Hematopoietic multipotent progenitor cell treated with erythropoietin and hydrocortisone succinate and interleukin-3 and kit ligand, for 6 days (in vitro differentiated cells): ENCODE data around the gene ZNF687.
A peak's percentile ranks its signal among the peaks of the same experiment; 100 is the strongest.
"Not testable (repeated sequence)": the region's sequence is repeated elsewhere in the genome, so short reads cannot be mapped to it uniquely, and the experiment has no call there.

Experiments
- DNase-seq: peaks from one replicate; pipeline ENCODE4 v3.0.0-alpha.2; 2015

The ZNF687 gene, protein sequence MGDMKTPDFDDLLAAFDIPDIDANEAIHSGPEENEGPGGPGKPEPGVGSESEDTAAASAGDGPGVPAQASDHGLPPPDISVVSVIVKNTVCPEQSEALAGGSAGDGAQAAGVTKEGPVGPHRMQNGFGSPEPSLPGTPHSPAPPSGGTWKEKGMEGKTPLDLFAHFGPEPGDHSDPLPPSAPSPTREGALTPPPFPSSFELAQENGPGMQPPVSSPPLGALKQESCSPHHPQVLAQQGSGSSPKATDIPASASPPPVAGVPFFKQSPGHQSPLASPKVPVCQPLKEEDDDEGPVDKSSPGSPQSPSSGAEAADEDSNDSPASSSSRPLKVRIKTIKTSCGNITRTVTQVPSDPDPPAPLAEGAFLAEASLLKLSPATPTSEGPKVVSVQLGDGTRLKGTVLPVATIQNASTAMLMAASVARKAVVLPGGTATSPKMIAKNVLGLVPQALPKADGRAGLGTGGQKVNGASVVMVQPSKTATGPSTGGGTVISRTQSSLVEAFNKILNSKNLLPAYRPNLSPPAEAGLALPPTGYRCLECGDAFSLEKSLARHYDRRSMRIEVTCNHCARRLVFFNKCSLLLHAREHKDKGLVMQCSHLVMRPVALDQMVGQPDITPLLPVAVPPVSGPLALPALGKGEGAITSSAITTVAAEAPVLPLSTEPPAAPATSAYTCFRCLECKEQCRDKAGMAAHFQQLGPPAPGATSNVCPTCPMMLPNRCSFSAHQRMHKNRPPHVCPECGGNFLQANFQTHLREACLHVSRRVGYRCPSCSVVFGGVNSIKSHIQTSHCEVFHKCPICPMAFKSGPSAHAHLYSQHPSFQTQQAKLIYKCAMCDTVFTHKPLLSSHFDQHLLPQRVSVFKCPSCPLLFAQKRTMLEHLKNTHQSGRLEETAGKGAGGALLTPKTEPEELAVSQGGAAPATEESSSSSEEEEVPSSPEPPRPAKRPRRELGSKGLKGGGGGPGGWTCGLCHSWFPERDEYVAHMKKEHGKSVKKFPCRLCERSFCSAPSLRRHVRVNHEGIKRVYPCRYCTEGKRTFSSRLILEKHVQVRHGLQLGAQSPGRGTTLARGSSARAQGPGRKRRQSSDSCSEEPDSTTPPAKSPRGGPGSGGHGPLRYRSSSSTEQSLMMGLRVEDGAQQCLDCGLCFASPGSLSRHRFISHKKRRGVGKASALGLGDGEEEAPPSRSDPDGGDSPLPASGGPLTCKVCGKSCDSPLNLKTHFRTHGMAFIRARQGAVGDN

GRCh38 chr1:151281969-151282882 is at the start of gene ZNF687:
ZNF687 (plus strand) TSS chr1:151282299; CDS start chr1:151286292, 3,993 bp downstream.
- DNase-seq, result peak; percentile 100

DNA sequence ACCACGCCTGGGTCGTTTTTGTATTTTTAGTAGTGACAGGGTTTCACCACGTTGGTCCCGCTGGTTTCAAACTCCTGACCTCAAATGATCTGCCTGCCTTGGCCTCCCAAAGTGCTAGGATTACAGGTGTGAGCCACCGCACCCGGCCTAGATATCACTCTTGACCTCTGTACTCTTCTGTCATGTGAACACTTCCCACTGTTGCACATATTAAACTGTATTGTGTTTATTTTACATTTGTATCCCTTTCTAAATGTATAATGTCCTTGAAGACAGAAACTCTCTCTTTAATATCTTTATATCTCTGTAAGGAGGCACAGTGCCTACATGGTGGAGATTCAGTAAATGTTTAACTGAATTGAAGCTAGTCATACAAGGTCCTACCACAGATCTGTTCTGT is 46.9 kb upstream of the ZNF687 start:
- no peak for DNase-seq

DNA sequence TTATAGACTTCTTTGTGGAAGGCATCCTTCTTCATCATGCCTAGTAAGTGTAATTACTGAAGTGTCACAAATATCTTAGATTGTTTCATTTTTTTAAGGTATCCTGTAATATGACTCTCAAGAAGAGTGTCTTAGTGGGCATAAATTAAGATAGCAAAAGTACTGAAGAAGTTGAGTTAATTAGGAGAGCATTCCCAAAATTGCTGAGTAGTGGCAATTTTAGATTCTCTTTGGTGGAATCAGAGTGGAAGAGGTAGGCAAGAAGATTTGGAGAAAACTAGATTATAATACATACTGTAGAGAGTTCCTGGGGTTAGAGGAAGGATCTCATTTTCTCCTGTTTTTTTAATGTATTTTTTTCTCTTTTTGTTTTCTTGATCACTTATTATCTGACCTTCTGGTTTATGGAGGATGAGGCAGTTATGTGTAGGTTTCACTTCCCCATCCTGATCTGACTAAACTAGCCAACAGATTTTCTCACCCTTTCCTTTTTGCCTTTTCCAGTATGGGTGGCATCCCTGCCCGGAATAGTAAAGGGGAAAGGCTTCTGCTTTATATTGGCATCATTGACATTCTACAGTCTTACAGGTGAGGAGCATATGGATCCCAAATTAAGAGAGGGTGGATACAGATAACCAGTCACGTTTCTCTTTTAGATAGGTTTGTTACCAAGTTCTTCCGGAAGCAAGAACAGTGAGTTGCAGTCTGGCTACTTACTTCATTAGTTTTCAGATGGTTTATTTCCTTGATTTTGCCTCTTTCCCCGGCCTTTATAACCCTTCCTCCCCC is 44.2 kb upstream of the ZNF687 start:
- no peak for DNase-seq

- no peak for DNase-seq
Observed at GRCh38 chr1:151238467-151238739, 43.7 kb upstream of the ZNF687 start.

DNA sequence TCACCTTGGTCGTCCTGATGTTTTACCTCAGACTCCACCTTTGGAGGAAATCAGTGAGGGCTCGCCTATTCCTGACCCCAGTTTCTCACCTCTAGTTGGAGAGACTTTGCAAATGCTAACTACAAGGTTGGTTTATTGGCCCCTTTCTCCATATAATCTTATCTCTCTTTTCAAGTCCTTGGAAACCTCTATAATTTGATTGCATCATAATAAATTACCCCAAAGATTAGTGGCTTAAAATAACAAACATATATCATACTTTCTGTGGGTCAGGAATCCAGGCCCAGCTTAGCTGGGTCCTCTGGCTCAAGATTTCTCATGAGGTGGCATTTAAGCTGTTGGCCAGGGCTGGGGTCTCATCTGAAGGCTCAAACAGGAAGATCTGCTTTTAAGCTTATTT is 39.7 kb upstream of the ZNF687 start:
- DNase-seq, result no peak

- DNase-seq, result no peak
Observed at GRCh38 chr1:151243683-151244216, 38.3 kb upstream of the ZNF687 start.

DNA sequence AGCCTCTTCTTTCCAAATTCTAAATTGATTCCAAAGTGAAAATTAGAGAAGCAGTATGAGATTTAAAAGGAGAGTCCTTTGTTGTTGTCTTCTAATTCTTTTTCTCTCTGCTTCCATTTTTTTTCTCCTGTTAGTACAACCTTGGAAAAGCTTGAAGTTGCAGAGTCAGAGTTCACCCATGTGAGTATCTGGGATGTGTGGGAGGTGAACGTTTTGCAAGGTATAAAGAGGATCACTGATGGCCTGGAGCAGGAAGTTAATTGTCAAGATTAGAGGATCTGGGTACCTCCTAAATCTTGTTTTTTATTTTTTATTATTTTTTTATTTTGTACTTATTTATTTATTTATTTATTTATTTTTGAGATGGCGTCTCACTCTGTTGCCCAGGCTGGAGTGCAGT is 35.3 kb upstream of the ZNF687 start:
- DNase-seq, result no peak

DNA sequence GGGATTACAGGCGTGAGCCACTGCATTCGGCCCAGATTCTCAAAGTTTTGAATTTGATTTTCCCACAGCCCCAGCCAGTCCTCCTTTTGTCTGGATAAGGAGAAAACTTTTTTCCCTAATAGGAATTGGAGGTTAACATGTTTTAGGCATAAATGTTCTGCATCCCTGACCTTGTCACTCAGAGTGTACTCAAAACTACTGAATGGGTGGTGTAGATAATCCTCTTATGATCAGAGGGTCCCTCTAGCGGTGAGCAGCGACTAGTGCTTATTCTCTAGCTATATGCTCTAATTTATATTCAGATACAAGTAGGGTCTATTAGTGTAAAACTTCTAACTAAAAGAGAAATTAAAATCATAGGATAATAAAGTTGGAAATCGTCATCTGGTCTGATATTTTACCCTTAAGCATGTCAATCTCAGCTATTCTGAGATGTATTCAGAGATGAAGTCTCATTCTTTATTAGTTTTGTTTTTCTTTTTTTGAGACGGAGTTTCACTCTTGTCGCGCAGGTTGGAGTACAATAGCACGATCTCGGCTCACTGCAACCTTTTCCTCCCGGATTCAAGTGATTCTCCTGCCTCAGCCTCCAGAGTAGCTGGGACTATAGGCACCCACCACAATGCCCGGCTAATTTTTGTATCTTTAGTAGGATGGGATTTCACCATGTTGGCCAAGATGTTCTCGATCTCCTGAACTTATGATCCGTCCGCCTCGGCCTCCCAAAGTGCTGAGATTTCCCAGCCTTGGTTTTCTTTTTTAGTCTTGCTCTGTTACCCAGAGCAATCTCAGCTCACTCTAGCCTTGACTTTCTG is 30.2 kb upstream of the ZNF687 start:
- peak; percentile 96 for DNase-seq

DNA sequence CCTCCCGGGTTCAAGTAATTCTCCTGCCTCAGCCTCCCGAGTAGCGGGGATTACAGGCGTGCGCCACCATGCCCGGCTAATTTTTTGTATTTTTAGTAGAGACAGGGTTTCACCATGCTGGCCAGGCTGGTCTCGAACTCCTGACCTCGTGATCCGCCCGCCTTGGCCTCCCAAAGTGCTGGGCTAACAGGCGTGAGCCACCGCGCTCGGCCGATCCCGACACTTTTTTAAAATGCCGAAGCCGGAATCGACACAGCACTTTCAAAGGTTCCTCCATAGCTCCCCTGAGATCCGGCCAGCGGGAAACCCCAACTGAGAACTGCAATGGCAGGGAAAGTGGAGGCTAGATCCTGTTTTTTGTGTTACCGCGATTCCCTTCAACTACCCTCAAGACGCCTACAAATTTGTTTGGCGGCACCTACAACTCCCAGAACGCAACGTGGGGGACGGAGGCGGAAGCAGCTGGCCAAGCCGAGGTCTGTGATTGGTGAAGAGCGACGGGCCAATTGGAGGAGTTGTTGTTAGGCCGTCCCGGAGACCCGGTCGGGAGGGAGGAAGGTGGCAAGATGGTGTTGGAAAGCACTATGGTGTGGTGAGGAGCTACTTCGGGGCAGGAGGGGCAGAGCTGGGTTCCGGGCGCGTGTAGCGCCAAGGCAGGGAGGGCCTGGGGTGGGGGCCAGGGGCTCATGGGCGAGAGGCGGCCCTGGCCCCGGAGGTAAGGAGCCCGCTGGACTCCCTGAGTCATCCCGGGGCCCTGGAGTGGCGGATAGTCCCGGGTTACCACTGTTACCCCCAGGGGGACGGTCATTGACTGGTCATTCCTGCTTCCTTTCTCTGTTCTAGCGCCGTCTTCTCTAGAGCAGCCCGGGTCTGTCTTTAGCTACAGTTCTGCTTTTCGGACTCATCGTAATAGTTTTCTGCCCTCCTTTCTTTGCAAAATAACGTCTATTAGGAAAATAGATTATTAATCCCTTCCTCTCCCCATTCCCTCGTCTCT is 27.6 kb upstream of the ZNF687 start, which contains the start of gene PSMD4:
Gene PSMD4, plus strand, starts transcription at position 518 of the 997 bp plus-strand sequence. Its CDS starts 49 bp downstream, at position 567.
- peak; percentile 99 for DNase-seq

DNA sequence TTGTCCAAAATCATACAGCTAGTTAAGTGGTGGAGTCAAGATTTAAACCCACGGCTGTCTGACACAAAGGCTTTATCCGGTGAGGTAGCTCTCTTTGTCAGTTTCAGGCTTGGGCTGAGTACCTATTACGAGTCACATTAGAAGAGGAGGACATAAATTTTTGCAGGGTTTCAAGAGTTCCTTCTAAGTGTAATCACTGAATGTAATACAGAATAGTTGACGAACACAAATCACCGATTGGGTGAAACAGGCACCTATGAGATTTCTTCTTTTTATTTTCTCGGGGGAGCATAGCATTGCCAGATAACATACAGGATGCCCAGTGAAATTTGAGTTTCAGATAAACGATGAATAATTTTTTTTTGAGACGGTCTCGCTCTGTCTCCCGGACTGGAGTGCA is 26.7 kb upstream of the ZNF687 start:
- peak; percentile 20 for DNase-seq

DNA sequence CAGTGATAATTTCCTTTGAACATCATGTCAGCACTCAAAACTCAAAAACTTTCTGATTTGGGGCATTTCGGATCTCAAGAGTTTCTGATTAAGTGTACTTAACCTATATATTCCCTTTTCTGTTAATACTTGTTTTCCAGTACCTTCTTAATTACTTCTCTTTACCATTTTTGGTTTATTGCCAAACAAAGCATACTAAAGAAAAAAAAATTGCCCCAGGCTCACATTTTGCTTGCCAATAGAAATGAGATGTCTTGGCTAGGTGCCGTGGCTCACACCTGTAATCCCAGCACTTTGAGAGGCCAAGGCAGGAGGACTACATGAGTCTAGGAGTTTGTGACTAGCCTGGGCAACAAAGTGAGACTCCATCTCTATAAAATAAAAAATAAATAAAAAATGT is 22.7 kb upstream of the ZNF687 start:
- DNase-seq, result no peak

- no peak for DNase-seq
Observed at GRCh38 chr1:151265446-151266236, 16.5 kb upstream of the ZNF687 start.

- no peak for DNase-seq
Observed at GRCh38 chr1:151266315-151266714, 15.8 kb upstream of the ZNF687 start.

DNA sequence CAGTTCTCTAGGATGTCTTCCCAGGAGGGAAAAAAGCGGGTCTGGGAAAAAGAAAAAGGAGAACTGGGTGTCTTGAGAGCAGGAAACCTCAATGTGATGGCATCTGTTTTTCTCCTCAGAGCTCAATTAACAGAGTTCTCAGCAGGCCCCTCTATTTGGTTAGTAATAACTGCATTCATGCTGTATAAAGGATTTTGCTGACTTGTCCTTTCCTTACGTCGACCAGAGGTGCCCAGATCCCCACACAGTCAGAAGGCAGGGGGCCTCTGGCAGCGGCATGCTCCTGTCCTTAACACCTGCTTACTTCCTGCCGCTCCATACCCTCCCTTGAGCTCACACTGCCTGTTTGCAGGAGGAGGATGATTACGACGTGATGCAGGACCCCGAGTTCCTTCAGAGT is 15.3 kb upstream of the ZNF687 start:
- no peak for DNase-seq

DNA sequence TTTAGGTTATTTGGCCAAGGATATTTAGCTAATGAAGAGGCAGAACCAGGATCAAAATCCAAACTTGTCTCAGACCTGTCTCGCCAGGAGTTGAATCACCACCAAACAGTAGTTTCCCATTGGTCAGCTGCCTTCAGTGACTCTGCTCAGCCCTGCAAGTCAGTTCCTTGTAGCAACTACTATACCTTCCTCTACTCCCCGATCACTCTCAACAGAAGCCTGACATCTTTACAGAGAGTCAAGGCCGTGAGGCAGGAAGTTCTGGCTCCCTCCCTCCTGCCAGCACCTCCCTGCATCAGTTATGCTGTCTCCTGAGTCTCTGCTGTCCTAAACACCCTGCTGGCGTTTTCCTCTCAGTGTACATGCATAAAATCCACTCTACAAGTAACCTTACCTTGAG is 14.3 kb upstream of the ZNF687 start:
- DNase-seq, result no peak

DNA sequence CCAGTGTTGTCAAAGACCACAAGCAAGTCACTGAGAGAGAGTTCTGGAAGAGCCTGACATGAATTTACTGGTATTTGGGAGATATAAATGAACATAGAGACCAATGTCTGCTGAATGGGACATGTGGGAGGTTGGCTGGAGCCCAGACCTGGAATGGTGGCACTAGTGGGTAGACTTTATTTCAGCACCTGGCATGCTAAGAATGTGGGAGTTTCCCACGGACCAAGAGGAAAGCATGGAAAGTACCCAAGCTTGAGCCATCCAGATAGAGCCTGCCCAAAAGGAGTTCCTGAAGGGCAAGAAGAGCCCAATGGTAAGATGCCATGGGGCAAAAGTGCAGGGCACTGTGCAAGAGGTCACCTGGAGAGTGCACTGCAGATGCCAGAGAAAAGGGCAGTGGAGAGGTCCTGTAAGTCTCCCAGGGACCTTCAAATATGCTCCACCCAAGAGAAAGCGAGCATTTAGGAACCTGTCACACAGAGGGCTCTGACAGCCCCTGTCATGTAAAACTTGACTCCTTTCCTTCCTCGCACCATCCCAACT is 8.1 kb upstream of the ZNF687 start:
- no peak for DNase-seq

- DNase-seq, result not testable (repeated sequence)
Observed at GRCh38 chr1:151275341-151275740, 6.8 kb upstream of the ZNF687 start.

DNA sequence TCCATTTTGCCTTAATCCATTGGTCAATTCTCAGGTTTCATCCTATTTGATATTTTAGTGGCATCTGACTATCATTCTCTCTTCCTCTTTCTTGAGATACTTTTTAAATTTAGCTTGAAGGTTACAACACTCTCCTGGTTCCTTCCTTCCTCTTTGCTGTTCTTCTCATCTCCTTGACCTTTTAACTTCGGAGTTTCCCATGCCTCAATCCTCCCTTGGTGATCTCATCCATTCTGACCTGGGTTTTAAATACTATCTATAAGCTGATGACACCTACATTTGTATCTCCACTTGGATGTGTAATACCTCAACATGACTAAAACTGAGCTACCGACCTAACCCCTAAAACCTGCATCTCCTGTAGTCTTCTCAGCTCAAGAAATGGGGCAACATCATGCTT is 4.8 kb upstream of the ZNF687 start:
- peak; percentile 45 for DNase-seq
